Endodermal cell (in vitro differentiated cells): ENCODE data around the gene INF2. TPM values are rescaled to one million over a fixed set of nuclear protein-coding genes. Genes with fewer than 3 reads are reported as not detected.

Experiments
- DNase-seq: peaks from one replicate; pipeline ENCODE4 v3.0.0-alpha.2; 2017
- H3K27ac ChIP-seq: 2 replicates; pipeline ENCODE4 v1.5.1; 2013; ENCODE audit warnings: mild to moderate bottlenecking, low read depth, low read length, moderate library complexity
- H3K27me3 ChIP-seq: 2 replicates; pipeline ENCODE4 v1.6.1; 2013; ENCODE audit warnings: mild to moderate bottlenecking, low read length, moderate library complexity; ENCODE audit not compliant: insufficient read depth, control insufficient read depth, poor library complexity, severe bottlenecking
- H3K36me3 ChIP-seq: 2 replicates; pipeline ENCODE4 v1.7.0; 2013; ENCODE audit warnings: mild to moderate bottlenecking, low read length, moderate library complexity; ENCODE audit not compliant: control insufficient read depth, insufficient read depth
- H3K4me1 ChIP-seq: one replicate; pipeline ENCODE4 v1.7.0; 2013; ENCODE audit warnings: low read length; ENCODE audit not compliant: control insufficient read depth, insufficient read depth
- H3K4me3 ChIP-seq: 2 replicates; pipeline ENCODE4 v1.5.1; 2013; ENCODE audit warnings: mild to moderate bottlenecking, low read length, moderate library complexity
- H3K9ac ChIP-seq: 2 replicates; pipeline ENCODE4 v1.6.1; 2013; ENCODE audit warnings: mild to moderate bottlenecking, low read length, moderate library complexity; ENCODE audit not compliant: poor library complexity, severe bottlenecking; ENCODE audit errors: extremely low read depth
- H3K9me3 ChIP-seq: 2 replicates; pipeline ENCODE4 v1.6.1; 2013; ENCODE audit warnings: mild to moderate bottlenecking, low read length, moderate library complexity; ENCODE audit not compliant: control insufficient read depth
- H3K27ac Mint-ChIP-seq: 2 replicates; pipeline ENCODE4 v1.8.0; 2020; ENCODE audit warnings: mixed read lengths
- H3K27me3 Mint-ChIP-seq: 2 replicates; pipeline ENCODE4 v1.8.0; 2021; ENCODE audit warnings: mild to moderate bottlenecking, mixed read lengths; ENCODE audit not compliant: insufficient read depth
- H3K36me3 Mint-ChIP-seq: 2 replicates; pipeline ENCODE4 v1.8.0; 2020; ENCODE audit warnings: low read depth, mixed read lengths
- H3K4me1 Mint-ChIP-seq: 2 replicates; pipeline ENCODE4 v1.8.0; 2020; ENCODE audit warnings: mixed read lengths
- H3K4me3 Mint-ChIP-seq: 2 replicates; pipeline ENCODE4 v1.8.0; 2020; ENCODE audit warnings: mild to moderate bottlenecking, moderate library complexity, mixed read lengths
- H3K9me3 Mint-ChIP-seq: 2 replicates; pipeline ENCODE4 v1.8.0; 2020; ENCODE audit warnings: mild to moderate bottlenecking, mixed read lengths
- WGBS, 2 experiments: methylation state at CpG; one replicate each; pipeline versions ENCODE4 v1.1.5 to v1.1.7; 2013; ENCODE audit warnings: missing lambda C conversion rate in 2 of 2, mixed read lengths in 1 of 2; ENCODE audit not compliant: insufficient coverage in 1 of 2, insufficient read length in 1 of 2; 5-methylcytosine and 5-hydroxymethylcytosine counted together
- total RNA-seq, 2 donors: library from RNA; stranded (reverse); fragmentation: NEBNext Ultra II Directional in 1 of 2; extraction: Animal tissue kit (Norgen Biotek cat#: 25700) in 1 of 2; gene quantifications; 2 replicates in 1 of 2; 3 replicates in 1 of 2; pipeline ENCODE4 v1.2.1, GENCODE V29; 2021
- TF ChIP-seq, protein P1 (sequence below): fragments of 200-600 bp; sonication (generic); conservative IDR thresholded peaks from 2 replicates; pipeline ENCODE4 v1.5.0; 2021; ENCODE audit warnings: antibody characterized with exemption, mild to moderate bottlenecking

INF2 gene
- total RNA-seq, 2 donors from 2014 or later: 99.7 to 114 TPM

DNA sequence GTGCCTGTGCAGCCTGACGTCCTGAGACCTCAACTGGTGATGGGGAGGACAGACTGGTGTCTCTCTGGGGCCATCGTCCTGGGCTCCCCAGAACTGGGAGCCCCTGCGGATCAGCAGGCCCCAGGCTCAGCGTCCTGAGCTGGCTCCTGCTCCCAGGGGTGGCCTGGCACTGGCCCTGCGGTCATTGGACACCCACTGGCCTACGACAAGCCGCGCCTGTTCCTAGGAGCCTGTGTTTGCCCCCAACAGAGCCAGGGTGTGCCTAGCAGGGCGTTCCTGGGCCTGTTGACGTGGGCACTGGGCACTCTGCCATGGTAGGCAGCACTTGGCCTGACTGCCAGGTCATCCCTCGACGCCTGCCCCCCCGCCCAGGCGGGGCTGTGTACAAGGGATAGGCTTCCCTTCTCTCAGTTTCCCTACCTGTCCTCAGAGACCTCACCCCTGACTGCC is 43.0 kb downstream of the INF2 start:
- H3K27me3 Mint-ChIP-seq: peaks cover 10% of the 10 kb centered on the region
- Histone ChIP-seq H3K4me1 (no peaks in the 10 kb centered on the region), H3K9ac (no peak overlapping the region), H3K36me3 (no peaks in the 10 kb centered on the region), H3K9me3 (no peaks in the 10 kb centered on the region), H3K27me3 (no peaks in the 10 kb centered on the region), H3K4me3 (no peak overlapping the region), H3K27ac (no peak overlapping the region)
- no peaks in the 10 kb centered on the region for H3K9me3 Mint-ChIP-seq
- no peak overlapping the region for H3K27ac Mint-ChIP-seq
- H3K4me3 Mint-ChIP-seq: no peak overlapping the region
- TF ChIP-seq, protein P1, sequence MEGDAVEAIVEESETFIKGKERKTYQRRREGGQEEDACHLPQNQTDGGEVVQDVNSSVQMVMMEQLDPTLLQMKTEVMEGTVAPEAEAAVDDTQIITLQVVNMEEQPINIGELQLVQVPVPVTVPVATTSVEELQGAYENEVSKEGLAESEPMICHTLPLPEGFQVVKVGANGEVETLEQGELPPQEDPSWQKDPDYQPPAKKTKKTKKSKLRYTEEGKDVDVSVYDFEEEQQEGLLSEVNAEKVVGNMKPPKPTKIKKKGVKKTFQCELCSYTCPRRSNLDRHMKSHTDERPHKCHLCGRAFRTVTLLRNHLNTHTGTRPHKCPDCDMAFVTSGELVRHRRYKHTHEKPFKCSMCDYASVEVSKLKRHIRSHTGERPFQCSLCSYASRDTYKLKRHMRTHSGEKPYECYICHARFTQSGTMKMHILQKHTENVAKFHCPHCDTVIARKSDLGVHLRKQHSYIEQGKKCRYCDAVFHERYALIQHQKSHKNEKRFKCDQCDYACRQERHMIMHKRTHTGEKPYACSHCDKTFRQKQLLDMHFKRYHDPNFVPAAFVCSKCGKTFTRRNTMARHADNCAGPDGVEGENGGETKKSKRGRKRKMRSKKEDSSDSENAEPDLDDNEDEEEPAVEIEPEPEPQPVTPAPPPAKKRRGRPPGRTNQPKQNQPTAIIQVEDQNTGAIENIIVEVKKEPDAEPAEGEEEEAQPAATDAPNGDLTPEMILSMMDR: no peak
- DNase-seq: no peak
- 83 to 91% methylated on average over 13 to 14 of the region's 14 CpGs for WGBS, 2 experiments
- H3K36me3 Mint-ChIP-seq: no peaks in the 10 kb centered on the region
- H3K4me1 Mint-ChIP-seq: no peaks in the 10 kb centered on the region

DNA sequence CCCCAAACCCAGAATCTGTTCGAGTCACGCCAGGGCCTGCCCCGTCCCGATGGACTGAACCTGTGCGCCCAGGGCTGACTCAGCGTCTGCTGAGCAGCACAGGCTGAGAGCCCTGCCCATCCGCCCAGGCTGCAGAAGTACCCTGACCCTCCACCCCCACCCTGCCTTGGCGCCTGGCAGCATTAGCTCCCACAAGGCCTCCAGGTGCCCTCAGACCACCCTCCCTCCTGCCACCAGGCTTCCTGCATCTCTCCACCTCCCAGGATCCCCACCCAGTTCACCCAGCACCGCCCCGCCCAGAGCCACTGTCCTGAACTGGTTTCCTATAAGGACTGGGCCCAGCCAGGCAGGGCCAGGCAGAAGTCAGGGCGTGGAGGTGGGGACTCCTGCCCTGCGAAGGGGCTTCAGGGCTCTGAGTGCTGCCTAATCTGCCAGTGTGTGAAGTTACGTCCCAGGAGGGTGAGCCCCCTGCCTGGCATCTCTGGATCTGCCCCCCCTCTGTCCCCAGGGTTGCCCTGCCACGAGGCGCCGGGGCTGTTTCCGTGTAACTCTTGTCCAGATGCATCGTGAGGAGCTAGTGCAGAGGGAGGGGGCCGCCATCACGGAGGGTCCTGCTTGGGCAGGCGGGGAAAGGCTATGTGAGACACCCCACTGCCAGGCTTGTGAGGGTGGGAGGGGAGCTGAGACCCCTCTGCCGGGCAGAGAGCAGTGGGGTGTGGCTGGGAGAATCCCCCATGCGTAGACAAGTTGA is 43.7 kb downstream of the INF2 start:
- no peaks in the 10 kb centered on the region for H3K9me3 ChIP-seq
- Mint-ChIP-seq H3K4me1 (no peaks in the 10 kb centered on the region), H3K9me3 (no peaks in the 10 kb centered on the region), H3K4me3 (no peak overlapping the region), H3K27ac (no peak overlapping the region), H3K36me3 (no peaks in the 10 kb centered on the region), H3K27me3 (peaks cover 7% of the 10 kb centered on the region)
- no peak overlapping the region for H3K27ac ChIP-seq
- no peaks in the 10 kb centered on the region for H3K36me3 ChIP-seq
- no peak overlapping the region for H3K9ac ChIP-seq
- TF ChIP-seq, protein P1: no peak
- no peak overlapping the region for H3K4me3 ChIP-seq
- no peak for DNase-seq
- H3K27me3 ChIP-seq: no peaks in the 10 kb centered on the region
- WGBS, 2 experiments: 88 to 93% methylated on average over 6 to 23 of the region's 23 CpGs
- no peaks in the 10 kb centered on the region for H3K4me1 ChIP-seq

DNA sequence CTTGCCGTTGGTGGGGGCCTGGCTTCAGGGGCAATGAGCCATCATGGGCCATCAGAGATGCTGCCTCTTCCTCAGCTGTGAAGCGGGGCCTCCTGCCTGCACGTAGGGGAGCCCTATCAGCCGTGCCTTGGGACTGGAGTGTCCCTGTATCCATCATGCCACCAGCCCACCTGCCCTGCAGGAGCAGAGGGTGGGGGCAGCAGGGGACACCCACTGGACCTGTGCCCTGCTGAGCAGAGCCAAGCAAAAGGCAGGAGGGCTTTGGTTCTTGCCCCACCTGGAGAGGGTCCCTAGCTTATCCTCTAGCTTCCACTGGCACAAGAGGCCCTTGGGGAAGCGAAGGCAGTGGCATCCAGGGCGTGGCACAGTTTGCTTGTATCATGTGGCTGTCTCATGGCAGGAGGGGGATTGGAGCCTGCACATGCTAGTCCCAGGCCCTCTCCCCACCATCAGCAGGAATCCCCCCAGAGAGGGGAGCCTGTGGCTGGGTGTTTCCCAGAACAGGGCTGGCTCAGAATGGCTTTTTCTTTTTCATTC is 44.7 kb downstream of the INF2 start:
- DNase-seq: no peak
- H3K9me3 Mint-ChIP-seq: no peaks in the 10 kb centered on the region
- no peaks in the 10 kb centered on the region for H3K4me1 Mint-ChIP-seq
- peaks cover 2% of the 10 kb centered on the region for H3K27me3 Mint-ChIP-seq
- H3K4me3 ChIP-seq: no peak overlapping the region
- H3K9ac ChIP-seq: no peak overlapping the region
- H3K27me3 ChIP-seq: no peaks in the 10 kb centered on the region
- H3K36me3 Mint-ChIP-seq: no peaks in the 10 kb centered on the region
- no peaks in the 10 kb centered on the region for H3K36me3 ChIP-seq
- TF ChIP-seq, protein P1: no peak
- 82 to 89% methylated on average over 5 to 6 of the region's 6 CpGs for WGBS, 2 experiments
- no peak overlapping the region for H3K4me3 Mint-ChIP-seq
- H3K4me1 ChIP-seq: no peaks in the 10 kb centered on the region
- H3K27ac ChIP-seq: no peak overlapping the region
- no peak overlapping the region for H3K27ac Mint-ChIP-seq
- no peaks in the 10 kb centered on the region for H3K9me3 ChIP-seq
